C4-2B (cell line): Measurements from ENCODE around the gene GAGE13.
"Not testable (repeated sequence)": the region's sequence is repeated elsewhere in the genome, so short reads cannot be mapped to it uniquely, and the experiment has no call there.

Experiments
- H3K27ac ChIP-seq: fragments of 450-650 bp; 2 replicates; pipeline ENCODE4 v1.5.1; 2017
- ZFX ChIP-seq: fragments of 450-650 bp; IDR thresholded peaks from 2 replicates; pipeline ENCODE4 v1.6.1; 2017
- TF ChIP-seq, protein P1 (sequence below): fragments of 450-650 bp; conservative IDR thresholded peaks from 2 replicates; pipeline ENCODE4 v1.5.1; 2017; ENCODE audit warnings: mild to moderate bottlenecking

Gene GAGE13

DNA sequence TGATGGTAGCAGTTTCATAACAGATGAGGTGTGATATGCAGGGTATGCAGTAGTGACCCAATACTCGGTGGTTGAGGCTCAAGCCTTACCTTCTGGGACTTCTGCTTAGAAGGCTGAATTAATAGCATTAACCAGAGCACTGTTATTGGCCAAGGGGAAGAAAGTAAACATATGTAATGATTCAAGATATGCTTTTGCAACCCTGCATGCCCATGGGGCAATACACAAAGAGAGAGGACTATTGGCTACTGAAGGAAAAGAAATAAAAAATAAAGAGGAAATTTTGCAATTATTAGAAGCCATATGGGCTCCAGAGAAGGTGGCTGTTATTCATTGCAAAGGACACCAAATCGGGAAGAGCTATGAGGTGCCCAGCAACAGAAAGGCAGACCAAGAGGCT is 19.2 kb upstream of the GAGE13 start:
- TF ChIP-seq, protein P1, sequence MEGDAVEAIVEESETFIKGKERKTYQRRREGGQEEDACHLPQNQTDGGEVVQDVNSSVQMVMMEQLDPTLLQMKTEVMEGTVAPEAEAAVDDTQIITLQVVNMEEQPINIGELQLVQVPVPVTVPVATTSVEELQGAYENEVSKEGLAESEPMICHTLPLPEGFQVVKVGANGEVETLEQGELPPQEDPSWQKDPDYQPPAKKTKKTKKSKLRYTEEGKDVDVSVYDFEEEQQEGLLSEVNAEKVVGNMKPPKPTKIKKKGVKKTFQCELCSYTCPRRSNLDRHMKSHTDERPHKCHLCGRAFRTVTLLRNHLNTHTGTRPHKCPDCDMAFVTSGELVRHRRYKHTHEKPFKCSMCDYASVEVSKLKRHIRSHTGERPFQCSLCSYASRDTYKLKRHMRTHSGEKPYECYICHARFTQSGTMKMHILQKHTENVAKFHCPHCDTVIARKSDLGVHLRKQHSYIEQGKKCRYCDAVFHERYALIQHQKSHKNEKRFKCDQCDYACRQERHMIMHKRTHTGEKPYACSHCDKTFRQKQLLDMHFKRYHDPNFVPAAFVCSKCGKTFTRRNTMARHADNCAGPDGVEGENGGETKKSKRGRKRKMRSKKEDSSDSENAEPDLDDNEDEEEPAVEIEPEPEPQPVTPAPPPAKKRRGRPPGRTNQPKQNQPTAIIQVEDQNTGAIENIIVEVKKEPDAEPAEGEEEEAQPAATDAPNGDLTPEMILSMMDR = no peak
- no peak for TF ChIP-seq ZFX
- H3K27ac ChIP-seq = no peak overlapping the region

DNA sequence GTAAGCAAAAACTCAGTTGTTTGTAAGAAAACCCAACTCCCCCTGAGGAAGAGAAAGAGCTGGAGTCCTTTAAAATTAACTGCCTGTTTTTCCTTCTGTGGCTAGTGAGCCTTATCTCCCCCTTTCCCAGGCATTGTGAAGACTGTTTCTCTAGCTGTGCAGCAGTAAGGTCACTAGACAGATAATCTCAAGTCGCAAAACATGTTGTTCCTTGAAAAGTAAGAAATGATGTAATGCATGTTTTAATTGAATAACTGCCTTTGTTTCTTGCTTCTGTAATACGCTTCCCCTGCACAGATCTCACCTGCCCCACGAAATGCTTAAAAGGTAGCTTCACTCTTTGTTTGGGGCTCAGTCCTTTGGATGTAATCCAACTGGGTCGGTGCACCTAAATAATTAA is 15.3 kb upstream of the GAGE13 start:
- TF ChIP-seq, protein P1 = no peak
- TF ChIP-seq ZFX = no peak
- H3K27ac ChIP-seq = no peak overlapping the region

DNA sequence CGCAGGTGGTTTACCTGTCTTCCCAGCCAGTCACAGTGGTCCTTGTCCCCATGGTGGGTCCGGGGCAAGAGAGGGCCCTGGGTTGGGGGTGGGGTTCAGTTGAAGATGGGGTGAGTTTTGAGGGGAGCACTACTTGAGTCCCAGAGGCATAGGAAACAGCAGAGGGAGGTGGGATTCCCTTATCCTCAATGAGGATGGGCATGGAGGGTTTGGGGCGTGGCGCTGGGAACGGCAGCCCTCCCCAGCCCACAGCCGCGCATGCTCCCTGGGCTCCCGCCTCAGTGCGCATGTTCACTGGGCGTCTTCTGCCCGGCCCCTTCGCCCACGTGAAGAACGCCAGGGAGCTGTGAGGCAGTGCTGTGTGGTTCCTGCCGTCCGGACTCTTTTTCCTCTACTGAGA is 9.6 kb upstream of the GAGE13 start, which contains the start of gene GAGE12J:
Gene GAGE12J (plus strand): TSS at position 301 of the 400 bp plus-strand sequence. CDS start 1,157 bp downstream, outside the sequence.
- H3K27ac ChIP-seq = not testable (repeated sequence)

DNA sequence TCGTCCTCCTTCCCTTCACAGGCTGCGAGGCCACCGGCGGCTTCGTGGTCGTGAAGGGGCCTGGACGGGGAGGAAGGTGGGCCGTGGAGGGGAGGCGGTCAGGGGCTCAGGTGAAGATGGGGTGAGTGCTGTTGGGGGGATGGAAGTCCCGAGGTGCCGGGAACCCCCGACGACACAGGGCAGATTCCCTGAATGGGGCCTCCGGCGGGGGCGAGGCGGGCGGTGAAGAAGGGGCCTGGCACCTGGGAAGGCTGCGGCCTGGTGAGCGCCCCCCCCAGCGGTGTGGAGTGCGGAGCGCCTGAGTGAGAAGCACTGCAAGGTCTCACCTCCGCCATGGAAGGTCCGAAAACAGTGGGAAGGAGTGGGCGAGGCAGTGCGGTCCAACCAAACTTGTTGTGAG is 9.1 kb upstream of the GAGE13 start:
- not testable (repeated sequence) for H3K27ac ChIP-seq

DNA sequence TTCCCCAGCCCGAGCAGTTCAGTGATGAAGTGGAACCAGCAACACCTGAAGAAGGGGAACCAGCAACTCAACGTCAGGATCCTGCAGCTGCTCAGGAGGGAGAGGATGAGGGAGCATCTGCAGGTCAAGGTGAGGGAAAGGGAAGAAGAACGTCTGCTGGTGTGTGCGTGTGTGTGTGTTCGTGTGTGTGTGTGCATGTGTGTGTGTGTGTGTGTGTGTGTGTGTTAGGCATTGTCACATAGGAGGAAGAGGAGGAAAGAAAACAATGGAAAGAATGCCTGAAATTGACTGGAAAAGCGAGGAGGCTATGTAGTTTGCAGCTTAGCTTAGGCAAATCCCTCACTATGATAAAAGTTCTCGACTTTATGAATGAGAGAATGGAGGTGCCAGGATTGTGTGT is 7.6 kb upstream of the GAGE13 start:
- not testable (repeated sequence) for H3K27ac ChIP-seq

DNA sequence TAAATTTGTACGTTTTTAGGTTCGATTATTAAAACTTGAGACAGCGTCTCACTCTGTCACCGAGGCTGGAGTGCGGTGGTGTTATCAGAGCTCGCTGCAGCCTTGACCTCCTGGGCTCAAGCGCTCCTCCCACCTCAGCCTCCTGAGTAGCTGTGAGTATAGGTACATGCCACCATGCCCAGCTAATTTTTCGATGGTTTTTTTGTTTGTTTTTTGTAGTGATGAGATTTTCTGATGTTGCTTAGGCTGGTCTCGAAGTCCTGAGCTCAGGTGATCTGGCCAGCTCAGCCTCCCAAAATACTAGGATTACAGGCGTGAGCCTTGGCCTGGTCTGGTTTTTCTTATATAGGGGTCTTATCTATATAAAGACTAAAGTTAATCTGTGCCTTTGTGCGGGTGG is 961 bp upstream of the GAGE13 start:
- H3K27ac ChIP-seq = not testable (repeated sequence)

DNA sequence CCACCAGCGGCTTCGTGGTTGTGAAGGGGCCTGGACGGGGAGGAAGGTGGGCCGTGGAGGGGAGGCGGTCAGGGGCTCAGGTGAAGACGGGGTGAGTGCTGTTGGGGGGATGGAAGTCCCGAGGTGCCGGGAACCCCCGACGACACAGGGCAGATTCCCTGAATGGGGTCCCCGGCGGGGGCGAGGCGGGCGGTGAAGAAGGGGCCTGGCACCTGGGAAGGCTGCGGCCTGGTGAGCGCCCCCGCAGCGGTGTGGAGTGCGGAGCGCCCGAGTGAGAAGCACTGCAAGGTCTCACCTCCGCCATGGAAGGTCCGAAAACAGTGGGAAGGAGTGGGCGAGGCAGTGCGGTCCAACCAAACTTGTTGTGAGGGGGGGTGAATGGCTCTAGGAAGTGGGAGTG is 459 bp downstream of the GAGE13 start:
- H3K27ac ChIP-seq = not testable (repeated sequence)

DNA sequence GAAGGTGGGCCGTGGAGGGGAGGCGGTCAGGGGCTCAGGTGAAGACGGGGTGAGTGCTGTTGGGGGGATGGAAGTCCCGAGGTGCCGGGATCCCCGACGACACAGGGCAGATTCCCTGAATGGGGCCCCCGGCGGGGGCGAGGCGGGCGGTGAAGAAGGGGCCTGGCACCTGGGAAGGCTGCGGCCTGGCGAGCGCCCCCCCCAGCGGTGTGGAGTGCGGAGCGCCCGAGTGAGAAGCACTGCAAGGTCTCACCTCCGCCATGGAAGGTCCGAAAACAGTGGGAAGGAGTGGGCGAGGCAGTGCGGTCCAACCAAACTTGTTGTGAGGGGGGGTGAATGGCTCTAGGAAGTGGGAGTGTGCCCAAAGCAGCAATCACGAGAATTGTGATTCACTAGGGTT is 10.1 kb downstream of the GAGE13 start:
- not testable (repeated sequence) for H3K27ac ChIP-seq

DNA sequence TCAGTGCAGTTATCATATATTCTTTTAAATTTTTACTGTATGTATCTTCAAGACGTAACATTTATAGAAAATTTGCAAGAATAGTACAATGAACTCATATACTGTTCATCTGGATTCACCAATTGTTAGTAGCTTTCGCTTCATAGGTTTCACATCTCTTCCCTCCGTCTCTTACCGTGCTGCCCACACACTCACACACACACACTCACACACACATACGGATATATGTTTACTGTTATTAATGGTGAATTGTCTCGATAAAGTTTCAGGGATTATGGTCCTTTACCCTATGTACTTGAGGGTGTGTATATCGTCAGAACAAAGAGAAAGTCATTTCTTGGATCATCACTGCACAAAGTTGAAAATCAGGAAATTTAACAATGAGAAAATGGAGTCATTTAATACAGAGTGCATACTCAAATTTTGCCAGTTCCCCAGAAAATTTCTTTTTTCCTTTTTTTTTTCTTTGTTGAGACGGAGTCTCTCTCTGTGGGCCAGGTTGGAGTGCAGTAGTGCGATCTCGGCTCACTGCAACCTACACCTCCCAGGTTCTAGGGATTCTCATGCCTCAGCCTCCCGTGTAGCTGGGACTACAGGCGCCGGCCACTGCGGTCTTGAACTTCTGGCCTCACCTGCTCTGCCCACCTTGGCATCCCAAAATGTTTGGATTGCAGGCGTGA is 13.3 kb downstream of the GAGE13 start:
- H3K27ac ChIP-seq = not testable (repeated sequence)

DNA sequence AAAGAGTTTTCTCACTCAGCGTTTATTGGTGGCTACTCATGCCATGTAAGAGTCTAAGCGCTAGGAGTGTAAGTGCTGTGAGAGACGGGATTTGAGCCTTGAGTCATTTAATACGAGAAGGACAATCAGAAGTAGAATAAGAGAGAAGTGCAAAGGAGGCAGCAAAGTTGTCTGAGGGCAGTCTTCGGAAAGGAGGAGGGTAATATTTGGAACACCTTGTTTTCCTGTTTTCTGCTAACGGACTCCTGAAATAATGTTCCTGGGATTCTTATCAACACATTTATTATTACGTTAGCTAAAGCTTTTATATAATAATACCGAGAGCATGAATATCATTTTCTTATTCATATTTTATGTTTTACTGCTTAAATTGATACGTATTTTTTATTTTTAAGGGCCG is 14.0 kb downstream of the GAGE13 start:
- H3K27ac ChIP-seq = not testable (repeated sequence)

DNA sequence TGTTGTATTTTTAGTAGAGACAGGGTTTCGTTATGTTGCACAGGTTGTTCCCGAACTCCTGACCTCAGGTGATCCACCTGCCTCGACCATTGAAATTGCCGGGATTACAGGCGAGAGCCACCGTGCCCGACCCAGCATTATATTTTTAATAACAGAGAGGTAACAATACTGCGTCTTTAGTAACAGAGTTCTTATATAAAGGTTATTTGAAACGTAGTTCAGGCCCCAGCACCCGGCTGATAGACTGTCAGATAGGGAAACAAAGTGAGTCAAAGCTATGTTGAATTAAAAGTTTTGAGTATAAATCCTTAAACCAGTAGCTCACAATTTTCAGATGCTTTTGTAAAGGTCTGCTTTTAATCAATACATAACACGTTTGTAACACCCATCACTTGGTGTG is 14.8 kb downstream of the GAGE13 start:
- H3K27ac ChIP-seq = not testable (repeated sequence)
